Heart left ventricle (tissue), 13 donors: ENCODE results near the gene INPP5K.

ENCODE experiments used
- POLR2A ChIP-seq, 2 donors: fragments of 450-650 bp; IDR thresholded peaks; one replicate each; pipeline ENCODE4 v1.6.1; 2017; ENCODE audit warnings: antibody characterized with exemption in 2 of 2, mild to moderate bottlenecking in 2 of 2, moderate library complexity in 2 of 2
- TF ChIP-seq, protein P1 (sequence below), 12 donors: fragments of 200-600 bp; sonication (generic) in 4 of 12; IDR thresholded peaks; one replicate each; pipeline versions ENCODE4 v1.5.0 to v1.8.0; 2018 to 2022; ENCODE audit warnings: antibody characterized with exemption in 12 of 12, mild to moderate bottlenecking in 5 of 12
- donor health status: ischemic (EF 13 %, LVEDD 7.1; RV severe dilation, severe dysfunction).
- donor health status: DM: no; HTN: yes; CAD: no.
- donor health status: DM: no; HTN: no; CAD: no.
- donor health status: ischemic (EF 25% LVEDD 6.9; RV normal size, moderate dysfunction).
- donor health status: ischemic (EF 25% LVEDD 5.7; RV mildly dilated, moderate dysfunction).
- donor health status: ischemic (EF 35%, LVEDD 5.7; RV mildly dilated, moderate dysfunction).
- donor health status: nonischemic (EF 11% LVEDD 7.7; RV severe dilation, severe dysfunction).
- donor health status: DM: yes; HTN: yes; CAD: no.
- donor health status: PGD.
- donor health status: ischemic (EF 29% LVEDD 5.4; RV normal size, mild dysfunction).
- donor health status: nonischemic (EF 23%, LVEDD 6.1; RV moderate dilation, normal function).

DNA sequence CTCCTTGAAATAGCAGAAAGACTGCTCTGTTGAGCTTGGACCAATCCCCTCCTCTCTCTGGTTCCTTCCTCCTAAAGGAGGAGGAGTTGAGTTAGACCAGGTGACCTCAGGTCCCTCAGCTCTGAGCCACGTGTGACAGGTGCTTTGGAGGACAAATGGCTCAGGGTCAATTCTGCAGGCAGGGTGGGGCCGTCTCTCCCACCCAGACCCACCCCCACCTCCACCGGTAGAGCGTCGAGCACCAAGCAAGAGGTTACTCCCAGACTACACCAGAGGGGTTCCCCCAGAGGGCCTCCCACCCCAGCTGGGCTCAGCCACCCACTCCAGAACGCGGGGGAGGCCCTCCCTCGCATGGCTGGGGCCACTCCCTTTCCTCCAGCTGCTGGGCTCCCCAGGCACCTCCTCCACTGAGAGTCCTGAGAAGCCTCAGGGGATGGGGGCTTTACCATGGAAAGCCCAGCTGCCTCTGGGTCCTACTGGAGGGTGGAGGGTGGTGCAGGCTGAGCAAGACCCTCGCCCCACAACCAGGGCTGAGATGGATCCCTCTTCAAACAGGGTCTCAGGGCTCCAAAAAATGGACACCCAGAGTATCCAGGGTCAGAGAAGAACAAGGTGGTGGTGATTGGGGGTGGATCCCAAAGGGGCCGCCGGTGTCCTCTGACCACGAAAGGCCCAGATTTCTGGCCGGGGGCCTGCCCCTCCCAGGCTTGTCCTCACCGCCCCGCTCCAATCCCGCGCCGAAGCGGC is 31.6 kb downstream of the INPP5K start:
- TF ChIP-seq, protein P1, sequence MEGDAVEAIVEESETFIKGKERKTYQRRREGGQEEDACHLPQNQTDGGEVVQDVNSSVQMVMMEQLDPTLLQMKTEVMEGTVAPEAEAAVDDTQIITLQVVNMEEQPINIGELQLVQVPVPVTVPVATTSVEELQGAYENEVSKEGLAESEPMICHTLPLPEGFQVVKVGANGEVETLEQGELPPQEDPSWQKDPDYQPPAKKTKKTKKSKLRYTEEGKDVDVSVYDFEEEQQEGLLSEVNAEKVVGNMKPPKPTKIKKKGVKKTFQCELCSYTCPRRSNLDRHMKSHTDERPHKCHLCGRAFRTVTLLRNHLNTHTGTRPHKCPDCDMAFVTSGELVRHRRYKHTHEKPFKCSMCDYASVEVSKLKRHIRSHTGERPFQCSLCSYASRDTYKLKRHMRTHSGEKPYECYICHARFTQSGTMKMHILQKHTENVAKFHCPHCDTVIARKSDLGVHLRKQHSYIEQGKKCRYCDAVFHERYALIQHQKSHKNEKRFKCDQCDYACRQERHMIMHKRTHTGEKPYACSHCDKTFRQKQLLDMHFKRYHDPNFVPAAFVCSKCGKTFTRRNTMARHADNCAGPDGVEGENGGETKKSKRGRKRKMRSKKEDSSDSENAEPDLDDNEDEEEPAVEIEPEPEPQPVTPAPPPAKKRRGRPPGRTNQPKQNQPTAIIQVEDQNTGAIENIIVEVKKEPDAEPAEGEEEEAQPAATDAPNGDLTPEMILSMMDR (IDR thresholded peaks at IDR 0.05), result peak in 1 of 12 donors; percentile 9
- TF ChIP-seq POLR2A (IDR thresholded peaks at IDR 0.05), result no peak
